ENCODE results near the gene CPE. TPM values are rescaled to one million over a fixed set of nuclear protein-coding genes. Genes with fewer than 3 reads are reported as not detected.

The CPE gene
- total RNA-seq, 1 donor, result 6.9 TPM

DNA sequence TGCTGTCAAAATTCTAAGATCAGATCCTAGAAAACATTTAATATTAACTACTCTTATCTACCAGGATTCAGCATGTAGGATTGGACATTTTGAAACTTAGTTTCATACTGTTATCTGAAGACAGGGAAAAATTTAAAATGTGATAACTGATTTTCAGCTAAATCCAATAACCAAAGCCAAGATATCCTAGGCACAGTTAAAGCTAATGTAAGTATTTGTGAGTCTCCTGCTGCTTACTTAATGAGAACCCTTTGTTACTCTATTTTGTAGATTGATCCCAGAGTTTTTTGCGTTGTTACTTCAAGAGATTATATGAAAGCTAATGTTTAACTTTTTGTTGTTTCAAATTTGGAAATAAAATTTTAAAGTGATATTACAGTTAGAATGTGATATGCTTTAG lies 2.0 kb downstream of the CPE start:
- H3K36me3 ChIP-seq (ENCODE audit: insufficient read depth, low read length), result no peaks in the 10 kb centered on the region
- H3K9me3 ChIP-seq (ENCODE audit: low read depth, low read length), result no peaks in the 10 kb centered on the region
- H3K4me3 ChIP-seq (ENCODE audit: insufficient read depth, low read length), result no peak overlapping the region
- no peaks in the 10 kb centered on the region for H3K4me1 ChIP-seq (ENCODE audit: insufficient read depth, low read length)
- TF ChIP-seq, protein P1, sequence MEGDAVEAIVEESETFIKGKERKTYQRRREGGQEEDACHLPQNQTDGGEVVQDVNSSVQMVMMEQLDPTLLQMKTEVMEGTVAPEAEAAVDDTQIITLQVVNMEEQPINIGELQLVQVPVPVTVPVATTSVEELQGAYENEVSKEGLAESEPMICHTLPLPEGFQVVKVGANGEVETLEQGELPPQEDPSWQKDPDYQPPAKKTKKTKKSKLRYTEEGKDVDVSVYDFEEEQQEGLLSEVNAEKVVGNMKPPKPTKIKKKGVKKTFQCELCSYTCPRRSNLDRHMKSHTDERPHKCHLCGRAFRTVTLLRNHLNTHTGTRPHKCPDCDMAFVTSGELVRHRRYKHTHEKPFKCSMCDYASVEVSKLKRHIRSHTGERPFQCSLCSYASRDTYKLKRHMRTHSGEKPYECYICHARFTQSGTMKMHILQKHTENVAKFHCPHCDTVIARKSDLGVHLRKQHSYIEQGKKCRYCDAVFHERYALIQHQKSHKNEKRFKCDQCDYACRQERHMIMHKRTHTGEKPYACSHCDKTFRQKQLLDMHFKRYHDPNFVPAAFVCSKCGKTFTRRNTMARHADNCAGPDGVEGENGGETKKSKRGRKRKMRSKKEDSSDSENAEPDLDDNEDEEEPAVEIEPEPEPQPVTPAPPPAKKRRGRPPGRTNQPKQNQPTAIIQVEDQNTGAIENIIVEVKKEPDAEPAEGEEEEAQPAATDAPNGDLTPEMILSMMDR (IDR thresholded peaks at IDR 0.05; ENCODE audit: extremely low read depth, low read depth, low read length), result no peak
- no peak overlapping the region for H3K4me2 ChIP-seq (ENCODE audit: insufficient read depth, low read length)
- no peaks in the 10 kb centered on the region for H3K79me2 ChIP-seq (ENCODE audit: insufficient read depth, low read length)
- H4K20me1 ChIP-seq (ENCODE audit: insufficient read depth, low read length), result no peaks in the 10 kb centered on the region
- H2AFZ ChIP-seq (ENCODE audit: low read length), result no peak overlapping the region
- DNase-seq (ENCODE audit: insufficient read length, low spot score, missing footprints), result peak; percentile 22
- no peak overlapping the region for H3K27ac ChIP-seq (ENCODE audit: low read depth, low read length)
- peaks cover 24% of the 10 kb centered on the region for H3K27me3 ChIP-seq (ENCODE audit: insufficient read depth, low read length)

DNA sequence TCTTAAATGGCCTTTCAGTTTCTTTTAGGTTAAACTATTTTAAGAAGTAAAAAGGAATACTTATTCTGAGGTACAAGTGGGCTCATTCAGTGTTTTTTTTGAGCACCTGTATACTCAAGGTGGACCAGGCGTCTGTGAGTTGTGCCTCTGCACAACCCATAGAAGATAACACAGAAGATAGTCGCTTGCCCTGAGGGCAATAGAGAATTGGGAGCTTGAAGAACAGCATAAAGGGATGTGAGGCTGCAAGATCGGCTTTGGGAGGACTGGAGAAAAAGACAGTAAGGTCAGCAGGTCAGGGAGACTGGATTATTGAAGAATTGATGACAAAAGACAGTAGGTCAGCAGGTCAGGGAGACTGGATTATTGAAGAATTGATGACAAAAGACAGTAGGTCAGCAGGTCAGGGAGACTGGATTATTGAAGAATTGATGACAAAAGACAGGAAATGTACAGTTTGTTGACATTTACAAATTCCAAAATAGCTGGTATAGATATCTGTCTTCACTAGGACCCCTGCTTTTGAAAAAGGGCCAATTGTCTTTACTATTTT lies 3.1 kb downstream of the CPE start:
- H3K4me1 ChIP-seq (ENCODE audit: insufficient read depth, low read length), result no peaks in the 10 kb centered on the region
- H3K9me3 ChIP-seq (ENCODE audit: low read depth, low read length), result no peaks in the 10 kb centered on the region
- H3K4me2 ChIP-seq (ENCODE audit: insufficient read depth, low read length), result no peak overlapping the region
- peaks cover 22% of the 10 kb centered on the region for H3K27me3 ChIP-seq (ENCODE audit: insufficient read depth, low read length)
- no peaks in the 10 kb centered on the region for H4K20me1 ChIP-seq (ENCODE audit: insufficient read depth, low read length)
- TF ChIP-seq, protein P1 (IDR thresholded peaks at IDR 0.05; ENCODE audit: extremely low read depth, low read depth, low read length), result no peak
- H3K27ac ChIP-seq (ENCODE audit: low read depth, low read length), result no peak overlapping the region
- no peak overlapping the region for H2AFZ ChIP-seq (ENCODE audit: low read length)
- H3K79me2 ChIP-seq (ENCODE audit: insufficient read depth, low read length), result no peaks in the 10 kb centered on the region
- no peak for DNase-seq (ENCODE audit: insufficient read length, low spot score, missing footprints)
- no peaks in the 10 kb centered on the region for H3K36me3 ChIP-seq (ENCODE audit: insufficient read depth, low read length)
- no peak overlapping the region for H3K4me3 ChIP-seq (ENCODE audit: insufficient read depth, low read length)

DNA sequence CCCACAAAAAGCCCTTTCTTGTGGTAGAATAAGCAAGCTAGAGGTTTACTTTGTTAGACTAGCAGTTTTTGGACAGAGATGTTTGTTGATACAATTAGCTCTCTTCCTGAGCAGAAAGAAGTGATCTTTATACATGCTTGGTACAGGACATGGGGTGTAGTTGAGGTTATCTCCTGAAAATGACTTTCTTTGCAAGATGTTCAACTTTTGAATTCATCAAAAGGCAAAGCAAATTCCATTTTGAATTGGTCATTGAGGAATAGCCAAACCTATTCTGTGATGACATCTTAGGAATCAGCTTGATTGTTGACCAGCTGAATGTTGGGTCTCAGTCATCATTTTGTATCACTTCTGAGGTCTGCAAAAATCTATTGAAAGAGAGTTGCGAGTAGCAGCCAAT lies 3.8 kb downstream of the CPE start:
- no peak overlapping the region for H2AFZ ChIP-seq (ENCODE audit: low read length)

DNA sequence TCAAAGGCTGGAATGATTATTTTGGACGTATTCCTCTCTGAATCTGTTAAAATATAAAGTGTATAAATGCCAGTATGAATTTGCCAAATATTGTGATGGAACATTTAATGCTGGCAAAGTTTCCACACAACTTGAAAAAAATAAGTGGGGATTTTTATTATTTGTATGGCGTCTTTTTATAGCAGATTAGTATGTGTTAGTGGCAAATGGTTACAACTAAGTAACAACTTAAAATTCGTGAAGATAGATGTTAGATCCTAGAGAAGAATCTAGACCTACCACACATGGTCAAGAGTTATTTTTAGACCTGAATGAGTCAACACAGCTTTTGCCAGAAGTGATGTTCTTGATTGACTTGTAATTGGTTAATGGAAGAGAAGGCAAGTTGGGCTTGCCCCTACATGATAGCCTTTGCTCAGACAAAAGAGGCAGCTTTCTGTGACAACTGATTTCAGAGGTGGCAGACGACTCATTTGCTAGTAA lies 4.8 kb downstream of the CPE start:
- Histone ChIP-seq H3K36me3 (ENCODE audit: insufficient read depth, low read length) (no peaks in the 10 kb centered on the region), H3K27ac (ENCODE audit: low read depth, low read length) (no peak overlapping the region), H3K27me3 (ENCODE audit: insufficient read depth, low read length) (peaks cover 5% of the 10 kb centered on the region), H2AFZ (ENCODE audit: low read length) (no peak overlapping the region), H3K9me3 (ENCODE audit: low read depth, low read length) (no peaks in the 10 kb centered on the region), H3K4me3 (ENCODE audit: insufficient read depth, low read length) (no peak overlapping the region), H3K4me2 (ENCODE audit: insufficient read depth, low read length) (no peak overlapping the region), H3K79me2 (ENCODE audit: insufficient read depth, low read length) (no peaks in the 10 kb centered on the region), H4K20me1 (ENCODE audit: insufficient read depth, low read length) (no peaks in the 10 kb centered on the region), H3K4me1 (ENCODE audit: insufficient read depth, low read length) (no peaks in the 10 kb centered on the region)
- DNase-seq (ENCODE audit: insufficient read length, low spot score, missing footprints), result no peak
- TF ChIP-seq, protein P1 (IDR thresholded peaks at IDR 0.05; ENCODE audit: extremely low read depth, low read depth, low read length), result no peak

More for the DNA sequence above, 3.8 kb downstream of the CPE start:
- no peaks in the 10 kb centered on the region for H3K9me3 ChIP-seq (ENCODE audit: low read depth, low read length)
- no peak for DNase-seq (ENCODE audit: insufficient read length, low spot score, missing footprints)
- no peaks in the 10 kb centered on the region for H3K36me3 ChIP-seq (ENCODE audit: insufficient read depth, low read length)
- no peak overlapping the region for H3K4me3 ChIP-seq (ENCODE audit: insufficient read depth, low read length)
- H3K27me3 ChIP-seq (ENCODE audit: insufficient read depth, low read length), result peaks cover 15% of the 10 kb centered on the region
- H3K4me1 ChIP-seq (ENCODE audit: insufficient read depth, low read length), result no peaks in the 10 kb centered on the region
- H4K20me1 ChIP-seq (ENCODE audit: insufficient read depth, low read length), result no peaks in the 10 kb centered on the region
- H3K79me2 ChIP-seq (ENCODE audit: insufficient read depth, low read length), result no peaks in the 10 kb centered on the region
- H3K4me2 ChIP-seq (ENCODE audit: insufficient read depth, low read length), result no peak overlapping the region
- H3K27ac ChIP-seq (ENCODE audit: low read depth, low read length), result no peak overlapping the region
- TF ChIP-seq, protein P1 (IDR thresholded peaks at IDR 0.05; ENCODE audit: extremely low read depth, low read depth, low read length), result no peak

All from osteoblast (primary cell).